Measurements from ENCODE around the gene BRWD1.

- no peak for TF ChIP-seq POLR2A (IDR thresholded peaks at IDR 0.05; ENCODE audit: low read depth, low read length)
- no peak for TF ChIP-seq POLR2AphosphoS5 (IDR thresholded peaks at IDR 0.05; ENCODE audit: low read depth, low read length)
Measured at GRCh38 chr21:39346671-39347331, 33.4 kb upstream of the BRWD1 start.

Measured in GM12892 (cell line).